HepG2 (cell line): ENCODE data around the gene IRF2BPL. TPM values are rescaled to one million over a fixed set of nuclear protein-coding genes. Genes with fewer than 3 reads are reported as not detected.

ENCODE experiments used
- BATF2 ChIP-seq: sonication (generic); formaldehyde crosslinking; IDR thresholded peaks from 2 replicates; pipeline ENCODE4 v1.8.0; 2022; ENCODE audit warnings: mild to moderate bottlenecking, missing genetic modification reagents, moderate library complexity
- BCL6 ChIP-seq: IDR thresholded peaks from 2 replicates; pipeline ENCODE4 v1.6.1; 2016; ENCODE audit warnings: missing genetic modification reagents, missing compliant biosample characterization
- CCAR2 ChIP-seq: fragments of 200-400 bp; formaldehyde crosslinking; optimal IDR thresholded peaks from 2 replicates; pipeline ENCODE3; 2018; ENCODE audit warnings: low read depth, mild to moderate bottlenecking, low read length, moderate library complexity
- CREBL2 ChIP-seq: sonication (generic); formaldehyde crosslinking; IDR thresholded peaks from 2 replicates; pipeline ENCODE4 v1.8.1; 2023; ENCODE audit warnings: missing genetic modification reagents, mild to moderate bottlenecking, borderline replicate concordance
- FOXK2 ChIP-seq: fragments of 450-650 bp; IDR thresholded peaks from 2 replicates; pipeline ENCODE4 v1.6.1; 2016
- GRHL1 ChIP-seq: sonication (generic); formaldehyde crosslinking; conservative IDR thresholded peaks from 2 replicates; pipeline ENCODE4 v1.8.0; 2022; ENCODE audit warnings: missing genetic modification reagents
- HOXA5 ChIP-seq: sonication (generic); formaldehyde crosslinking; IDR thresholded peaks from 2 replicates; pipeline ENCODE4 v1.4.0; 2020; ENCODE audit warnings: missing genetic modification reagents
- IRF2 ChIP-seq: IDR thresholded peaks from 2 replicates; pipeline ENCODE4 v1.6.1; 2018; ENCODE audit warnings: missing genetic modification reagents, missing compliant biosample characterization
- LBX2 ChIP-seq: sonication (generic); formaldehyde crosslinking; IDR thresholded peaks from 2 replicates; pipeline ENCODE4 v1.5.0; 2020; ENCODE audit warnings: missing genetic modification reagents, mild to moderate bottlenecking, borderline replicate concordance
- MTA1 ChIP-seq: sonication (generic); formaldehyde crosslinking; IDR thresholded peaks from 2 replicates; pipeline ENCODE4 v1.4.0; 2020; ENCODE audit warnings: missing genetic modification reagents, mild to moderate bottlenecking, borderline replicate concordance
- NCOA1 ChIP-seq: sonication (generic); formaldehyde crosslinking; IDR thresholded peaks from 2 replicates; pipeline ENCODE4 v1.9.0; 2021; ENCODE audit warnings: missing genetic modification reagents
- RBM22 ChIP-seq: fragments of 200-400 bp; formaldehyde crosslinking; optimal IDR thresholded peaks from 2 replicates; pipeline ENCODE3; 2017; ENCODE audit warnings: mild to moderate bottlenecking, low read length, moderate library complexity
- RELA ChIP-seq: sonication (generic); formaldehyde crosslinking; IDR thresholded peaks from 2 replicates; pipeline ENCODE4 v1.4.0; 2020; ENCODE audit warnings: missing genetic modification reagents
- SALL1 ChIP-seq: sonication (generic); formaldehyde crosslinking; IDR thresholded peaks from 2 replicates; pipeline ENCODE4 v1.8.0; 2022; ENCODE audit warnings: mild to moderate bottlenecking, missing genetic modification reagents
- TAF15 ChIP-seq: fragments of 200-400 bp; formaldehyde crosslinking; IDR thresholded peaks from one replicate; pipeline ENCODE4 v1.6.1; 2018; ENCODE audit warnings: mild to moderate bottlenecking, low read depth, low read length; ENCODE audit not compliant: poor library complexity, severe bottlenecking
- TFE3 ChIP-seq: IDR thresholded peaks from 2 replicates; pipeline ENCODE4 v1.6.1; 2016
- ZBTB1 ChIP-seq: sonication (generic); formaldehyde crosslinking; IDR thresholded peaks from 2 replicates; pipeline ENCODE4 v1.4.0; 2020; ENCODE audit warnings: missing genetic modification reagents, borderline replicate concordance
- ZNF275 ChIP-seq: sonication (generic); formaldehyde crosslinking; IDR thresholded peaks from 2 replicates; pipeline ENCODE4 v1.8.0; 2022; ENCODE audit warnings: missing genetic modification reagents, mild to moderate bottlenecking, inconsistent platforms, borderline replicate concordance
- ZNF292 ChIP-seq: sonication (generic); formaldehyde crosslinking; IDR thresholded peaks from 2 replicates; pipeline ENCODE4 v1.8.1; 2022; ENCODE audit warnings: mild to moderate bottlenecking, low read depth, missing genetic modification reagents, borderline replicate concordance
- ZNF33A ChIP-seq: sonication (generic); formaldehyde crosslinking; IDR thresholded peaks from 2 replicates; pipeline ENCODE4 v1.5.1; 2020; ENCODE audit warnings: missing genetic modification reagents, mild to moderate bottlenecking, moderate library complexity, borderline replicate concordance
- ZNF570 ChIP-seq: sonication (generic); formaldehyde crosslinking; IDR thresholded peaks from 2 replicates; pipeline ENCODE4 v1.4.0; 2020; ENCODE audit warnings: mild to moderate bottlenecking, missing genetic modification reagents, borderline replicate concordance
- ZNF788 ChIP-seq: sonication (generic); formaldehyde crosslinking; IDR thresholded peaks from 2 replicates; pipeline ENCODE4 v1.5.0; 2020; ENCODE audit warnings: mild to moderate bottlenecking, missing genetic modification reagents, borderline replicate concordance
- ZNF883 ChIP-seq: sonication (generic); formaldehyde crosslinking; IDR thresholded peaks from 2 replicates; pipeline ENCODE4 v1.5.1; 2020; ENCODE audit warnings: mild to moderate bottlenecking, missing genetic modification reagents; ENCODE audit errors: not compliant biosample characterization
- polyA plus RNA-seq, 8 experiments: library from polyadenylated mRNA; depleted of rRNA in 3 of 8; stranded (reverse) in 7 of 8; unstranded in 1 of 8; fragments of >200 nt; fragmentation: Illumina TruSeq in 4 of 8; extraction: Trizol in 4 of 8; gene quantifications; 2 replicates each; pipeline versions ENCODE4 v1.2.1 to v1.2.3, GENCODE V29; 2011 to 2016; ENCODE audit warnings: low read depth in 4 of 8, missing spikeins in 1 of 8, mixed read lengths in 1 of 8; ENCODE audit not compliant: insufficient read depth in 1 of 8
- total RNA-seq, 5 experiments: library from RNA; depleted of rRNA; stranded (reverse); fragments of >200 nt; fragmentation: Illumina TruSeq; extraction: Trizol; gene quantifications; 2 replicates each; pipeline ENCODE4 v1.2.3, GENCODE V29; 2016; ENCODE audit warnings: low read depth in 1 of 5

The IRF2BPL gene
- total and polyA plus RNA-seq, 2 of the 13 experiments (the other 11 are each of a cell fraction or from before 2014, with no cell fraction given), result 6.6 to 8.4 TPM

GRCh38 chr14:77043177-77043983 is 14.9 kb upstream of the IRF2BPL start (continued):
- TF ChIP-seq ZNF33A (CRISPR knock-in tag) (no peak), IRF2 (CRISPR knock-in tag) (peak; percentile 44; the same call in 1 of the 2 replicates), TFE3 (CRISPR knock-in tag) (peak; percentile 62; the same call in 1 of the 2 replicates), ZNF883 (CRISPR knock-in tag) (no peak), ZNF788 (CRISPR knock-in tag) (peak; percentile 26; the same call in 1 of the 2 replicates), MTA1 (CRISPR knock-in tag) (no peak), RBM22 (no peak), ZBTB1 (no peak), CREBL2 (CRISPR knock-in tag) (0 out of 2 replicates have a peak, but pooled peaks have one; percentile 19), HOXA5 (CRISPR knock-in tag) (no peak), ZNF570 (CRISPR knock-in tag) (no peak), BCL6 (CRISPR knock-in tag) (peak; percentile 78), RELA (no peak), LBX2 (no peak), BATF2 (CRISPR knock-in tag) (no peak), SALL1 (peak; percentile 12; the same call in 1 of the 2 replicates), ZNF292 (CRISPR knock-in tag) (no peak), CCAR2 (no peak), GRHL1 (CRISPR knock-in tag) (no peak), ZNF275 (CRISPR knock-in tag) (no peak), NCOA1 (CRISPR knock-in tag) (no peak), FOXK2 (no peak), TAF15 (no peak)
